Lower leg skin (tissue), 3 donors: ENCODE measurements around the gene KCNC3.

Experiments
- CTCF ChIP-seq, 3 donors: fragments of 450-650 bp; IDR thresholded peaks; one replicate each; pipeline ENCODE4 v1.5.1; 2016; ENCODE audit warnings: antibody characterized with exemption in 3 of 3, mild to moderate bottlenecking in 3 of 3, moderate library complexity in 2 of 3
- POLR2A ChIP-seq, 2 donors: fragments of 450-650 bp; IDR thresholded peaks; one replicate each; pipeline ENCODE4 v1.6.1; 2016 to 2017; ENCODE audit warnings: antibody characterized with exemption in 2 of 2, mild to moderate bottlenecking in 1 of 2, moderate library complexity in 1 of 2

- TF ChIP-seq CTCF (IDR thresholded peaks at IDR 0.05) (no peak), POLR2A (IDR thresholded peaks at IDR 0.05) (no peak)
Observed at GRCh38 chr19:50285833-50286232, 43.3 kb downstream of the KCNC3 start.
